ENCODE measurements around the gene ATF7.

GRCh38 chr12:53506881-53507602 lies 119.1 kb downstream of the ATF7 start, which contains the start of gene NPFF:
- TF ChIP-seq CTCF (IDR thresholded peaks at IDR 0.05): no peak
- TF ChIP-seq POLR2A (IDR thresholded peaks at IDR 0.05): no peak

All from esophagus squamous epithelium (tissue), 4 donors.